ENCODE measurements around the gene NCR1. TPM values are rescaled to one million over a fixed set of nuclear protein-coding genes. Genes with fewer than 3 reads are reported as not detected.

NCR1 gene, protein sequence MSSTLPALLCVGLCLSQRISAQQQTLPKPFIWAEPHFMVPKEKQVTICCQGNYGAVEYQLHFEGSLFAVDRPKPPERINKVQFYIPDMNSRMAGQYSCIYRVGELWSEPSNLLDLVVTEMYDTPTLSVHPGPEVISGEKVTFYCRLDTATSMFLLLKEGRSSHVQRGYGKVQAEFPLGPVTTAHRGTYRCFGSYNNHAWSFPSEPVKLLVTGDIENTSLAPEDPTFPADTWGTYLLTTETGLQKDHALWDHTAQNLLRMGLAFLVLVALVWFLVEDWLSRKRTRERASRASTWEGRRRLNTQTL
- not detected in 5 replicates for total RNA-seq (2022; extraction: Qiagen RNA extraction)

DNA sequence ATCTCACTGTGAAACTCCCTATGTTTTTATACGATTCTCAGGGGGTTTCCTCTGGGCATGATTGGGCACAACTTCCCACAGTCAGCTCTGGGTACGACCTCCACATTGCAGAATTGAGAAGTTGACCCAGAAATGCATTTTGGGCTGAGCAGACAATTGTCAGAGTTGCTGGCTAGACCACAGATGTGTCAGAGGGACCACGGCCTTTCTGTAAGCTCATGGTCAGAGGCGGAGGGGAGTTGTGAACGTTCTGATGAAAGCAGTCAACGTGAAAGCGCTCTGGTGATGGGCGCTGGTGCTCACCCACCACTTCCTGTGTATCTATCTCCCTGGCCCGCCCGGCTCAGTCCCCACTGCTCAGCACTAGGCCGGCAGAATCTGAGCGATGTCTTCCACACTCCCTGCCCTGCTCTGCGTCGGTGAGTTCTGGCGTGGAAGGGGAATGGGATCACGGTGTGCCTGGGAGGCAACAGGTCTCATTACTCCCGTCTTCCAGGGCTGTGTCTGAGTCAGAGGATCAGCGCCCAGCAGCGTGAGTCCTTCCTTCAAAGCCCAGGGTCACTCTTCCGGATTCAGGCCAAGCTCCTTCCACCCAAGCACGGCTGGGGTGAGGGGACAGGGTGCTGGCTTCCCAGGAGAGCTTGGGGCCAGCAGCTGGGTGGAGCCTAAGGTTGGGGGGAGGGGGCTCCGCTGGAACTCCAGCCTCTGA lies at the start of gene NCR1:
NCR1 (plus strand) TSS at position 346 of the 709 bp plus-strand sequence; CDS start at position 386, 40 bp downstream.

DNA sequence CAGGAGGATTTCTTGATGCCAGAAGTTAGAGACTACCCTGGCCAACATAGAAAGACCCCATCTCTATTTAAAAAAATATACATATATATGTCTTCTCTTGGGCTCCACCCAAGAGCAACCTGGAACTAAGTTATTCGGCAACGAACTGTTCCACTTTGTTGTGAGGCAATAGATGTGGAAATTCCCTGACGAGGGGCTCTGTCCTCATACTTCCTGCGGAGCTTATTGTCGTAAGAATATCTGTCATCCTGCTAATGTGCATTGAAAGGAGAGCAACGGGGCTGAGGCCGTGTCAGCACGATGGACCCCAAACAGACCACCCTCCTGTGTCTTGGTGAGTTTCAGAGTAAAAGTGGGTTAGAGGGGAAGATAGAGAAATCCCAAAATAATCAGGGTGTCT lies 32.0 kb upstream of the NCR1 start, which contains the start of gene FCAR:
FCAR (plus strand) TSS at position 246 of the 400 bp plus-strand sequence; CDS start at position 301, 55 bp downstream.

GRCh38 chr19:54947381-54947780 lies 41.4 kb downstream of the NCR1 start, which contains the start of gene NLRP7:
TSS of gene NLRP7 (minus strand) at chr19:54947530.

Other genes starting within 250 kb of the NCR1 start
- 0.06 TPM in 1 of 5 replicates, not detected in the others for gene LILRB4, start 243.2 kb upstream of the NCR1 start, total RNA-seq (2022; extraction: Qiagen RNA extraction)
- gene KIR3DL3, start 181.7 kb upstream of the NCR1 start, total RNA-seq (2022; extraction: Qiagen RNA extraction): not detected in 5 replicates
- gene KIR2DL3, start 167.6 kb upstream of the NCR1 start, total RNA-seq (2022; extraction: Qiagen RNA extraction): not detected in 5 replicates
- not detected in 5 replicates for gene KIR2DL1, start 136.4 kb upstream of the NCR1 start, total RNA-seq (2022; extraction: Qiagen RNA extraction)
- not detected in 5 replicates for gene KIR2DL4, start 102.5 kb upstream of the NCR1 start, total RNA-seq (2022; extraction: Qiagen RNA extraction)
- not detected in 5 replicates for gene KIR3DL1, start 89.7 kb upstream of the NCR1 start, total RNA-seq (2022; extraction: Qiagen RNA extraction)
- gene KIR2DS4, start 73.5 kb upstream of the NCR1 start, total RNA-seq (2022; extraction: Qiagen RNA extraction): not detected in 5 replicates
- gene KIR3DL2, start 55.7 kb upstream of the NCR1 start, total RNA-seq (2022; extraction: Qiagen RNA extraction): not detected in 5 replicates
- not detected in 5 replicates for gene FCAR, start 31.9 kb upstream of the NCR1 start, total RNA-seq (2022; extraction: Qiagen RNA extraction)
- not detected in 5 replicates for gene NLRP7, start 41.4 kb downstream of the NCR1 start, total RNA-seq (2022; extraction: Qiagen RNA extraction)
- 24.3 to 27.9 TPM (median 26.7 TPM) in 5 replicates for gene NLRP2, start 60.2 kb downstream of the NCR1 start, total RNA-seq (2022; extraction: Qiagen RNA extraction)
- gene GP6, start 132.1 kb downstream of the NCR1 start, total RNA-seq (2022; extraction: Qiagen RNA extraction): 0.06 to 0.24 TPM (median 0.21 TPM) in 5 replicates
- gene RDH13, start 157.0 kb downstream of the NCR1 start, total RNA-seq (2022; extraction: Qiagen RNA extraction): 14.0 to 20.9 TPM (median 20.1 TPM) in 5 replicates
- 3.7 to 6.2 TPM (median 5.5 TPM) in 5 replicates for gene EPS8L1, start 169.7 kb downstream of the NCR1 start, total RNA-seq (2022; extraction: Qiagen RNA extraction)
- gene PPP1R12C, start 211.5 kb downstream of the NCR1 start, total RNA-seq (2022; extraction: Qiagen RNA extraction): 60.2 to 97.6 TPM (median 90.0 TPM) in 5 replicates
- gene TNNT1, start 243.1 kb downstream of the NCR1 start, total RNA-seq (2022; extraction: Qiagen RNA extraction): 114 to 145 TPM (median 137 TPM) in 5 replicates